NT2/D1 (cell line): ENCODE results near the gene SOAT2.

Experiments
- YY1 ChIP-seq: IDR thresholded peaks from 2 replicates; pipeline ENCODE4 v1.6.1; 2011; ENCODE audit not compliant: insufficient read length, insufficient read depth
- ZNF274 ChIP-seq: IDR thresholded peaks from 2 replicates; pipeline ENCODE4 v1.6.1; 2011; ENCODE audit warnings: mild to moderate bottlenecking, low read depth, low read length

DNA sequence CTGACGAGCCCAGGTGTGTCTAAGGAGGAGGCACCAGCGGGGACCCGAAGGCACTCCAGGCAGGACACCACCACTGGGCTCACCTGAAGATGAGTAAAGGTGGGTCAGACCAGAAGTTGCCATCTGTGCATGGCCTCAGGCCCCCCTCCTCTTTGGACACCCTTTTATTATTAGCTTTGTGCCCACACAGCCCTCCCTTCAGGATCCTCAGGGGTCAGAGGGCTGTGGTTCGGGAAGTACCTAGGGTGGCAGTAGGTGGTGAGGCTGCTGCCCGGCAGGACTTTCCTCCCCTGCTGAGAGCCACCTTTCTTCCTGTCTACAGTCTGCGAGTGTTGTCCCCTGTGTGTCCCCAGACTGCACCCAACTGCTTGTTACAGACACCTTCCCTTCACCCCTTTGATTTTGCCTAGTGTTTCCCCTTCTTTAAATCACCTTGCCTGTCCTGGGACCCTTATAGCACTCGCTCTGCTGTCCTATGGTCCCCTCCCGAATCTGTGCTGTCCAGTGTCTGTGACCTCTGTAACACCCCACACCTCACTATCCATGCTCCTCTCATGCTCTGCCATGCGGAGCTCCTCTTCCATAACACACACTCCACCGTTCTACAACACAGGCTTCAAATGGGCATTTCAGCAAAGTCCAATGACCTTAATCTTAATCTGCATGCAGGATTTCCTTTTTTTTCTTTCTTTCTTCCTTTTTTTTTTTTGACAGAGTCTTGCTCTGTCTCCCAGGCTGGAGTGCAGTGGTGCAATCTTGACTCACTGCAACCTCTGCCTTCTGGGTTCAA, 25.7 kb downstream of the SOAT2 start:
- no peak for TF ChIP-seq YY1
- TF ChIP-seq ZNF274, result no peak
